OCI-LY3 (cell line): ENCODE measurements around the gene TAF1B.

Source experiments
- CTCF ChIP-seq: fragments of 200-600, 300-600 bp; sonication (generic); IDR thresholded peaks from 2 replicates; pipeline ENCODE4 v1.5.1; 2014; ENCODE audit warnings: antibody characterized with exemption, low read length, low read depth
- EZH2phosphoT487 ChIP-seq: fragments of 200-600 bp; shearing (Covaris generic); IDR thresholded peaks from 2 replicates; pipeline ENCODE4 v1.6.1; 2018; ENCODE audit warnings: antibody characterized with exemption, mixed run types, low read depth

GRCh38 chr2:9824441-9824840, 18.8 kb upstream of the TAF1B start:
- no peak for TF ChIP-seq CTCF
- TF ChIP-seq EZH2phosphoT487 = no peak
